HG03064 (cell line): ENCODE measurements around the gene RBMY1D.
"Not testable (repeated sequence)": the region's sequence is repeated elsewhere in the genome, so short reads cannot be mapped to it uniquely, and the experiment has no call there.

ENCODE experiments used
- ATAC-seq: cut with Tn5 transposase; IDR thresholded peaks from one replicate; pipeline ENCODE4 v1.9.1; 2021; ENCODE audit warnings: low read depth; ENCODE audit not compliant: unreplicated experiment

Gene RBMY1D

GRCh38 chrY:21894426-21894825 lies at the start of gene RBMY1D:
Gene RBMY1D, minus strand, starts transcription at chrY:21894526. Its CDS starts 2,013 bp downstream, at chrY:21892513.
- not testable (repeated sequence) for ATAC-seq

GRCh38 chrY:21917932-21918331 lies 23.6 kb upstream of the RBMY1D start, which contains the start of gene RBMY1E:
Gene RBMY1E, minus strand, starts transcription at chrY:21918032. Its CDS starts 1,978 bp downstream, at chrY:21916054.
- not testable (repeated sequence) for ATAC-seq

- not testable (repeated sequence) for ATAC-seq
Measured at GRCh38 chrY:21869407-21870076, 24.8 kb downstream of the RBMY1D start.

GRCh38 chrY:21845481-21845880 lies 48.8 kb downstream of the RBMY1D start:
- ATAC-seq = no peak

GRCh38 chrY:21842090-21842489 lies 52.2 kb downstream of the RBMY1D start:
- ATAC-seq = no peak

- ATAC-seq = no peak
Measured at GRCh38 chrY:21839489-21839888, 54.8 kb downstream of the RBMY1D start.

GRCh38 chrY:21836343-21836742 lies 58.0 kb downstream of the RBMY1D start:
- ATAC-seq = no peak

GRCh38 chrY:21835052-21835451 lies 59.3 kb downstream of the RBMY1D start:
- ATAC-seq = no peak
